Hepatocyte (in vitro differentiated cells): ENCODE data around the gene MFAP5.

Experiments
- CTCF ChIP-seq: fragments of 200-600 bp; sonication (generic); IDR thresholded peaks from 2 replicates; pipeline ENCODE4 v1.5.1; 2016; ENCODE audit warnings: antibody characterized with exemption, mild to moderate bottlenecking; ENCODE audit not compliant: poor library complexity
- EZH2 ChIP-seq: fragments of 200-600 bp; sonication (generic); IDR thresholded peaks from 2 replicates; pipeline ENCODE4 v1.6.1; 2016; ENCODE audit warnings: antibody characterized with exemption, mild to moderate bottlenecking, borderline replicate concordance
- EZH2phosphoT487 ChIP-seq: fragments of 200-600 bp; sonication (generic); IDR thresholded peaks from one replicate; pipeline ENCODE4 v1.6.1; 2018; ENCODE audit warnings: antibody characterized with exemption, mild to moderate bottlenecking, low read depth, moderate library complexity; ENCODE audit not compliant: unreplicated experiment, severe bottlenecking

- TF ChIP-seq EZH2phosphoT487 (no peak), CTCF (no peak), EZH2 (no peak)
These were observed 34.5 kb upstream of the MFAP5 start for GRCh38 chr12:8697120-8697475.
